Activated T-cell treated with anti-CD3 and anti-CD28 coated beads for 24 hours (primary cell): ENCODE results near the gene COQ7.

Experiments
- DNase-seq: peaks from one replicate; pipeline ENCODE4 v3.0.0-alpha.2; 2020; ENCODE audit warnings: low read depth

The COQ7 gene

GRCh38 chr16:19086322-19087199, 19.1 kb downstream of the COQ7 start:
- DNase-seq, result peak; percentile 72

GRCh38 chr16:19088341-19088916, 21.0 kb downstream of the COQ7 start:
- no peak for DNase-seq

DNA sequence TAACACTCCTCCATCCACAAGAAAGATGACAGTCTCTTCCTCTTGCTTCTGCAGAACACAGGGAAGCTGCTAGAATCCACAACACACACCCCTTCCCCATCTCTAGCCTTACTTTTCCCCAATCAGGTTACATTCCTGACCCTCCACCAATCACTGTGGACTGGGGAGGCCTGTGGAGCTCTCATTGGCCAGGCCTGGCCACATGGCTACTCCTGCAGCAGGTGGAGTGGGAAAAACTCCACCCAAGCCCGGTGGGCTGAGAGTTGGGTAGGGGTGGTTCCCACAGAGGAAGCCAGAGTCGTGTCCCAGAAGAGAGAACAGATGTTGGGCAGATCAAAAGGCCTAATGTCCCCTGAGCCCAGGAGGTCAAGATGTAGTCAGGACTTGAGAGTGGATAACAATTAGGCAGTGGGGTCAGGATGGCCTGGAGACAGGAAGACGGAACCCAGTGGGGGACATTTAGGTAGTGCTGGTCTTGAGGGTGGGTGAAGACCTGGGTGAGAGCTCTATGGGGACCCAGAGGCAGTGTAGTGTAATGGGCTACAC, 22.1 kb downstream of the COQ7 start:
- no peak for DNase-seq

- no peak for DNase-seq
Measured at GRCh38 chr16:19090916-19091315, 23.5 kb downstream of the COQ7 start.

- DNase-seq, result no peak
Measured at GRCh38 chr16:19092653-19093410, 25.4 kb downstream of the COQ7 start.

- DNase-seq, result no peak
Measured at GRCh38 chr16:19093631-19094541, 26.5 kb downstream of the COQ7 start.

DNA sequence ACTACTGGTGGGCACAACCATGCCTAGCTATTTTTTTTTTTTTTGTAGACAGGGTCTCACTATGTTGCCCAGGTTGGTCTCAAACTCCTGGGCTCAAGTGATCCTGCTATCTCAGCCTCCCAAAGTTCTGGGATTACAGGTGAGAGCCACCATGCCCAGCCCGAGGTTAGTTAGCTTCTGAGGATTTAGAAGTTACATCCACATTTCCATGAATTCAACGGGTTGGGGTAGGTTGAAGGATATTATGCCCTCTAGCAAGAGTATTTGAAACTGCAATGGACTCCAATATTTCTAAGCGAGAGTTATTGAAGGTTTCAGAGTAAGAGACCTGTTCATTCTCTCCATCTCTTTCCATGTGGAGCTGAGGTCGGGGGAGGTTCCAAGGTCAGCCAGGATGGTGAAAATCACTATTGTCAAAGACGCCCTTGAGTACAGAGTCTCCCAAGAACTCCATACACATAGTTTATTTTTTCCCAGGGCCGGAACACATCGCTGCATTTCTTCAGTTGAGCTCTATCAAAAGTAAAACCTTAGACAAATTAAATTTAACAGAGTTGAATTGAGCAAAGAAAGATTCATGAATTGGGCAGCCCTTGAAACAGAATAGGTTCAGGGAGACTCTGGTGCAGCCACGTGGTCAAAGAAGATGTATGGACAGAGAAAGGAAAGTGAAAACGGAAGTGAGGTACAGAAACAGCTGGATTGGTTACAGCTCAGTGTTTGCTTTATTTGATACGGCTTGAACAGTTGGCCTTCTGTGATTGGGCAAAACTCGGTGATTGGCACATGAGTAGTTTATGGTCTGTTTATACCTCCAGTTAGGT, 27.3 kb downstream of the COQ7 start:
- no peak for DNase-seq

DNA sequence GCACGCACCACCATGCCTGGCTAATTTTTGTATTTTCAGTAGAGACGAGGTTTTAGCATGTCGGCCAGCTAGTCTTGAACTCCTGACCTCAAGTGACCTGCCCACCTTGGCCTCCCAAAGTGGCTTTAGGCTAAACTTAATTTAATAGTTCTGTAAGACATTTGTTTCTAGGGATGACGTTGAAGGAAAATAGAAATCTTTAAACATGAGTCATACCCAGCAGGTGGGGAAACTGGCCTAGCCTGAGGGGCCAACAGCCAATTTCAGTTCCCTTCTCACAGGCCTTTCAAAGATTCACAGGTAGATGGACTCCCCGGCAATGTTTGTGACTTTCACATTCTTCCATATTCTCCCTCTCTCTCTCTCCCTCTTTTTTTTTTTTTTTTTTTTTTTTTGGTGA, 28.2 kb downstream of the COQ7 start:
- no peak for DNase-seq

DNA sequence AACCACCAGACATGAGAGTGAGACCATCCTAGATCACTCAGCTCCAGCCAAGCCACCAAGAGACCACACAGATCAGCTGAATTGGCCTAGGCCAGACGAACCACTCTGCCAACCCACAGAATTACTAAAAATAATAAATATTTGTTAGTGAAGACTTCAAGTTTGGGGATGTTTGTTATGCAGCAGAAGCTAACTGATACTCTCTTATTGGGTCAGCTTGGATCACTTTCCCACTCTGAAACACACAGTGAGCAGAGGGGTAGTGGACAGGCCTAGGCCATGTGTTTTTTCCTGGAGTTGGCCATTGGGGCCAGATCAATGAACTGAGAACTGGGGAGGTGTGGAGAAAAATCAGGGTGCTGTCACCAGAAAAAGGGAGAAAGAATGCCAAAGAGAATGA, 30.8 kb downstream of the COQ7 start:
- no peak for DNase-seq

DNA sequence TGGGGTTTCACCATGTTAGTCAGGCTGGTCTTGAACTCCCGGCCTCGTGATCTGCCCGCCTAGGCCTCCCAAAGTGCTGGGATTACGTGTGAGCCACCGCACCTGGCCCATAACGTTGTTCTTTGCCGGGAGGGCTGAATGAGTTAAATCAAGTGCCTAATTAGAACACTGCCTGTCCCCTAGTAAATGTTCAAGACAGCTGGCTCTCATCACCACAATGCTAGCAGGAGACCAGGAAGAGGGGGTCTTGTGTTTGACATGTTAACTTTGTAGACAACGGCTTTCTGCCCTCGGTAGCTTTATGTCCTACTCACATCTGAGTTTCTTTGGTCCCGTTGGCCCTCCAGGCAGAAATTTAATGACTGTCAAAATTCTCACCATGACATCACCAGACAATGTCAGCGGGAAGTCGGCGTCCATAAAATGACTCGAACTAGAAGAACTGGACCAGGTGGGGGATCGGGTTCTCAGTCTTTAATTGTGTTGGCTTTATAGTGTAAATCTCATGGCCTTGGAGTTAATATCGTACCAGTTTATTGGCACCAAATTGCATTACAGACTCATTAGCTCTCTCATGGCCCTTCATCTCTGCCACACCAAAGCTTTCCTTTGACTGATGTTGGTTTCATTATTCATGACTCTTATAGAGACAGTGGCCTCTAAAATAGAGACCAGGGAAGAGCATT, 34.9 kb downstream of the COQ7 start:
- no peak for DNase-seq

DNA sequence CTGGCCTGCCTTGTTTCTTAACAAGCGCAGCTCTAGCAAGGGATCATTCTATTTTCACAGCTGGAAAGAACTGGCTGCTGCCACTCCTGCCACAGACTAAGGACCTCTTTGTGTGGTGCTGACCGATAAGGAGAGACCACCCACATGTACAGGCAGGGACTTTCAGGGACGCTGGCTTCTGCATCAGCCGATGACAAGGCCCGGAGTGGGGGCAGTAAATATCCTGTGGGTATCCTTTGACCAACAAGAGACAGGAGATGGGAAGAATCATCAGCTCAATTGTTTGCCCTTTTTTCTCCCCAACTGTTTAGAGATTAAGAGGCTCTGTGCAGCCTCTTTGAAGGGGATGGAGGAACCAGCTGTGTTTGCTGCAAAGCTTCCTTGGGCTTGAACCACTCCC, 37.2 kb downstream of the COQ7 start:
- DNase-seq, result no peak

DNA sequence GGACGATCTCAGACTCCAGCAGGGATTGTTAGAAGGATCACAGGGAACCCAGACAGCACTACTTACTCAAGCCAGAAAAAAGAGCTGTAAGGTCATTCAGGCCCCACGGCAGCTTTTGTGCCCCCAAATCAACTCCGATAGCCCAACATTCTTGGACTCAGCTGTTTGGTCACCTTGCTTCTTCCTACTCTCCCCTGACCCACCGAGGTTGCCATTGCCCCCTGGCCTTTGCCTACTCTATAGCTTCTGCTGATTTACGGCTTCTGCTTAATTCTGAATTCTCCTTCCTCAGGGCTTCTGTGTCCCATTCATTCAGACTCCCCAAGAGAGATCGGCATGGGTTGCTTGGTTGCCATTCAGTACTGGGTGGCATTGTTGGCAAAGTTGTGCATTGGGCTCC, 37.7 kb downstream of the COQ7 start:
- no peak for DNase-seq

- DNase-seq, result no peak
Measured at GRCh38 chr16:19105891-19106624, 38.6 kb downstream of the COQ7 start.

- DNase-seq, result no peak
Measured at GRCh38 chr16:19106625-19107020, 39.2 kb downstream of the COQ7 start.

- no peak for DNase-seq
Measured at GRCh38 chr16:19108409-19109287, 41.2 kb downstream of the COQ7 start.

DNA sequence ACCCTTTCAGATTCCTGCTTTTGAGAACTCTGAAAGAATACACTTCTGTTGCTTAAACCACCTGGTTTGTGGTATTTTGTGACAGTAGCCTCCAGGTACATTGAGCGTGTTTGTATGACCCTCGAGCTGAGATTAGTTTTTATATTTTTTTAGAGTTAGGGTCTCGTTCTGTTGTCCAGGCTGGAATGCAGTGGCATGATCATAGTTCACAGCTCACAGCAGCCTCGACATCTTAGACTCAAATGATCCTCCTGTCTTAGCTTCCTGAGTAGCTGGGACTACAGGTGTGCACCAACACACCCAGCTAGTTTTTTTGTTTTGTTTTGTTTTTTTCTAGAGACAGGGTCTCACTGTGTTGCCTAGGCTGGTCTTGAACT, 41.9 kb downstream of the COQ7 start:
- no peak for DNase-seq

DNA sequence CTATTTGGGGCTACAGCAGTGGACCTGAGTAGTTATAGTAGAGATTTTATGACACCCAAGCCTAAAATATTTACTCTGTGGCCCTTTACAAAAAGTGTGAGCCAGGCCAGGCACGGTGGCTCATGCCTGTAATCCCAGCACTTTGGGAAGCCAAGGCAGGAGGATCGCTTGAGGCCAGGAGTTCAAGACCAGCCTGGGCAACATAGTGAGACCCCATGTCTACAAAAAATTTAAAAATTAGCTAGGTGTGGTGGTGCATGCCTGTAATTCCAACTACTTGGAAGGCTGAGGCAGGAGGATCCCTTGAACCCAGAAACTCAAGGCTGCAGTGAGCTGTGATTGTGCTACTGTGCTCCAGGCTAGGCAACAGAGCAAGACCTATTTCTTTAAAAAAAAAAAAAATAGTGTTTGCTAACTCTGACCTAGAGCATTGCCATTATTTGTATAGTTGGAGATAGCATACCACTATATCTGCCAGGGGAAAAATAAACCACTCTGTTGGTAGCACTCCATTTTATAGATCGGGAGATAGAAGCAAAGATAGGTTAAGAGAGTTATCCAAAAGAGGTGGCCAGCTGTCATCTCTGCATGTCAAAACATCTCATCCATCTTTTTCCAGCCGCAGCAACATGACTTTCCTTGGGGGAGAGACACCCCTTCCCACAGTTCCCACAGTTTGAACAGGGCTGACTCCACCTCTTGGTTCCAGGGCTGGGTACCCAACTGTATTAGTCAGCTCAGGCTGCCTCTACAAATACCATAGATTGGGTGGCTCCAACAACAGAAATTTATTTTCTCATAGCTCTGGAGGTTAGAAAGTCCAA, 43.3 kb downstream of the COQ7 start:
- no peak for DNase-seq

GRCh38 chr16:19112099-19112407, 44.6 kb downstream of the COQ7 start:
- DNase-seq, result no peak
